Stimulated activated naive B cell treated with anti-CD40 and anti-IgM and Interleukin-4, amounts not matched to agents 10 μg/mL and 1 μg/mL and 100 μg/mL, for 72 hours (primary cell): Measurements from ENCODE around the gene TMEM167B.

ENCODE experiments used
- ATAC-seq, 2 donors: fragments of 150-1000 bp; cut with Tn5 transposase; replicated peaks; 2 replicates each; pipeline ENCODE4 v1.10.0; 2021; ENCODE audit warnings: moderate library complexity in 1 of 2
- DNase-seq: peaks from one replicate; pipeline ENCODE4 v3.0.0; 2021
- H3K27ac Mint-ChIP-seq: one replicate; pipeline ENCODE4 v1.8.0; 2022; ENCODE audit warnings: mild to moderate bottlenecking, mixed read lengths
- H3K27me3 Mint-ChIP-seq, 2 donors: one replicate each; pipeline ENCODE4 v1.8.0; 2022; ENCODE audit warnings: mixed read lengths in 2 of 2
- H3K36me3 Mint-ChIP-seq, 2 donors: one replicate each; pipeline ENCODE4 v1.8.0; 2022; ENCODE audit warnings: mixed read lengths in 2 of 2, mild to moderate bottlenecking in 1 of 2
- H3K4me1 Mint-ChIP-seq, 2 donors: one replicate each; pipeline ENCODE4 v1.8.0; 2022; ENCODE audit warnings: mixed read lengths in 2 of 2, mild to moderate bottlenecking in 1 of 2
- H3K4me3 Mint-ChIP-seq, 2 donors: one replicate each; pipeline ENCODE4 v1.8.0; 2022; ENCODE audit warnings: mild to moderate bottlenecking in 2 of 2, mixed read lengths in 2 of 2, moderate library complexity in 1 of 2
- H3K9me3 Mint-ChIP-seq, 2 donors: one replicate each; pipeline ENCODE4 v1.8.0; 2022; ENCODE audit warnings: mixed read lengths in 2 of 2, mild to moderate bottlenecking in 1 of 2

TMEM167B gene

GRCh38 chr1:109091839-109092193 lies 1.3 kb downstream of the TMEM167B start:
- peaks cover 11 to 25% of the 10 kb centered on the region in 2 donors for H3K4me1 Mint-ChIP-seq
- no peaks in the 10 kb centered on the region for H3K27me3 Mint-ChIP-seq
- no peaks in the 10 kb centered on the region for H3K9me3 Mint-ChIP-seq
- no peak for DNase-seq
- H3K27ac Mint-ChIP-seq = peak overlapping the region; percentile 93
- peaks cover 13 to 20% of the 10 kb centered on the region in 2 donors for H3K36me3 Mint-ChIP-seq
- H3K4me3 Mint-ChIP-seq = peak overlapping the region; percentile 92 to 96
- peak in 1 of 2 donors; percentile 16 for ATAC-seq

GRCh38 chr1:109094377-109094803 lies 3.8 kb downstream of the TMEM167B start:
- peaks cover 13 to 15% of the 10 kb centered on the region in 2 donors for H3K36me3 Mint-ChIP-seq
- no peak overlapping the region for H3K27ac Mint-ChIP-seq
- H3K4me3 Mint-ChIP-seq = no peak overlapping the region
- H3K27me3 Mint-ChIP-seq = no peaks in the 10 kb centered on the region
- DNase-seq (no peak), ATAC-seq (no peak)
- no peaks in the 10 kb centered on the region for H3K9me3 Mint-ChIP-seq
- peaks cover 10 to 25% of the 10 kb centered on the region in 2 donors for H3K4me1 Mint-ChIP-seq

DNA sequence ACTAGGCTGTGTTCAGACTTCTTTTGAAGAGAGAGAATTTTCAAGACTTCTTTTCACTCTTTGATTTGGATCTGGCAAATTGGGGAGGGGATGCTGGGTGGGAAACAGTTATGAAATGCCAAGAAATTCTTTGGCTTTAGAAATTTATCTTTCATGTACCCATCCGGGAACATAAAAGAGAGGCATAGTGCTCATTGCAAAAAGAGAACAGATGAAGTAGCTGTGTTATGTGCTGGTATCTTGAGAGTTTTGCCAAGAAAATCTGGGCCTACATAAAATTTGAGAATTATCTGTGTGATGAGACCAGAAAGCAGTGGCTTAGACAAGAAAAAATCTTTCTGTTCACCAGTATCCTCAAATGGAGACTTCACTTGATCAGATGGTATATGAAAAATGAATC lies 4.3 kb downstream of the TMEM167B start:
- ATAC-seq = no peak
- Mint-ChIP-seq H3K36me3 (peaks cover 12 to 13% of the 10 kb centered on the region in 2 donors), H3K27me3 (peaks cover 0 to under 1% of the 10 kb centered on the region in 2 donors), H3K4me3 (no peak overlapping the region), H3K27ac (no peak overlapping the region), H3K4me1 (peaks cover 11 to 26% of the 10 kb centered on the region in 2 donors), H3K9me3 (no peaks in the 10 kb centered on the region)
- DNase-seq = no peak

DNA sequence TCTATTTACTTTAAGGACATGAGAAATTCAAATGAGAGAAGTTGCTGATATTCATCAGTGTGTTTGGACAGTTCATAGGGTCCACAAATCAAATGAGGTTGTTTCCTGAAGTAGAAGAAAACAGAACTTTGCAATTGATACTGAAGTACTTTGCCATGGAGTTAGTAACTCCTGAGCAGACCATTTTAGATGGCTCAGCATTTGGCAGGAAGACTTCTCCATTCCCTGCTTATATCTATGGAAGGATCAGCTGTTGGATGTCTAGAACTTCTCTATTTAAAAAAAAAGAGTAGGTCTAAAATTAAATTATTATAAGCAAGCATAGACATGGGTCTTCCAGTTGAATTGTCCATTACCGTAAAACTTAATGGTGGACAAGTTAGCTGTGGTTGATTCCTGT lies 5.1 kb downstream of the TMEM167B start:
- Mint-ChIP-seq H3K27me3 (peaks cover 0 to 3% of the 10 kb centered on the region in 2 donors), H3K4me3 (no peak overlapping the region), H3K27ac (no peak overlapping the region), H3K9me3 (no peaks in the 10 kb centered on the region), H3K36me3 (peaks cover 10 to 12% of the 10 kb centered on the region in 2 donors), H3K4me1 (peaks cover 11 to 24% of the 10 kb centered on the region in 2 donors)
- DNase-seq = no peak
- ATAC-seq = no peak

- peaks cover 0 to 3% of the 10 kb centered on the region in 2 donors for H3K27me3 Mint-ChIP-seq
Measured at GRCh38 chr1:109096120-109096519, 5.6 kb downstream of the TMEM167B start.

GRCh38 chr1:109099938-109100773 lies 9.6 kb downstream of the TMEM167B start:
- no peaks in the 10 kb centered on the region for H3K9me3 Mint-ChIP-seq
- DNase-seq (peak; percentile 96), ATAC-seq (peak; percentile 92 to 93)
- H3K4me1 Mint-ChIP-seq = peaks cover 4 to 16% of the 10 kb centered on the region in 2 donors
- peaks cover 0 to 3% of the 10 kb centered on the region in 2 donors for H3K27me3 Mint-ChIP-seq
- H3K4me3 Mint-ChIP-seq = peak overlapping the region; percentile 95 to 97
- peak overlapping the region; percentile 99 for H3K27ac Mint-ChIP-seq
- H3K36me3 Mint-ChIP-seq = peaks cover 12 to 25% of the 10 kb centered on the region in 2 donors

More at GRCh38 chr1:109096120-109096519, 5.6 kb downstream of the TMEM167B start:
- Mint-ChIP-seq H3K27ac (no peak overlapping the region), H3K4me1 (peaks cover 11 to 29% of the 10 kb centered on the region in 2 donors), H3K9me3 (no peaks in the 10 kb centered on the region), H3K4me3 (no peak overlapping the region), H3K36me3 (peaks cover 14 to 15% of the 10 kb centered on the region in 2 donors)
- no peak for ATAC-seq
- DNase-seq = no peak

GRCh38 chr1:109104364-109105151 lies 14.0 kb downstream of the TMEM167B start:
- H3K36me3 Mint-ChIP-seq = peaks cover 11 to 25% of the 10 kb centered on the region in 2 donors
- H3K4me1 Mint-ChIP-seq = peaks cover 7 to 22% of the 10 kb centered on the region in 2 donors
- H3K27me3 Mint-ChIP-seq = peaks cover 0 to 3% of the 10 kb centered on the region in 2 donors
- no peaks in the 10 kb centered on the region for H3K9me3 Mint-ChIP-seq
- DNase-seq (no peak), ATAC-seq (no peak)
- no peak overlapping the region for H3K4me3 Mint-ChIP-seq
- no peak overlapping the region for H3K27ac Mint-ChIP-seq

- no peak overlapping the region for H3K4me3 Mint-ChIP-seq
- H3K36me3 Mint-ChIP-seq = peaks cover 8 to 18% of the 10 kb centered on the region in 2 donors
- no peak for DNase-seq
- peaks cover 0 to 4% of the 10 kb centered on the region in 2 donors for H3K27me3 Mint-ChIP-seq
- peaks cover 10 to 19% of the 10 kb centered on the region in 2 donors for H3K4me1 Mint-ChIP-seq
- no peak for ATAC-seq
- H3K9me3 Mint-ChIP-seq = no peaks in the 10 kb centered on the region
- no peak overlapping the region for H3K27ac Mint-ChIP-seq
Measured at GRCh38 chr1:109105881-109106280, 15.3 kb downstream of the TMEM167B start.

GRCh38 chr1:109107785-109108184 lies 17.2 kb downstream of the TMEM167B start:
- no peak for DNase-seq
- Mint-ChIP-seq H3K9me3 (no peaks in the 10 kb centered on the region), H3K36me3 (peaks cover 5 to 10% of the 10 kb centered on the region in 2 donors), H3K4me1 (peaks cover 14 to 21% of the 10 kb centered on the region in 2 donors), H3K4me3 (no peak overlapping the region), H3K27me3 (peaks cover 2 to 7% of the 10 kb centered on the region in 2 donors), H3K27ac (no peak overlapping the region)
- no peak for ATAC-seq

DNA sequence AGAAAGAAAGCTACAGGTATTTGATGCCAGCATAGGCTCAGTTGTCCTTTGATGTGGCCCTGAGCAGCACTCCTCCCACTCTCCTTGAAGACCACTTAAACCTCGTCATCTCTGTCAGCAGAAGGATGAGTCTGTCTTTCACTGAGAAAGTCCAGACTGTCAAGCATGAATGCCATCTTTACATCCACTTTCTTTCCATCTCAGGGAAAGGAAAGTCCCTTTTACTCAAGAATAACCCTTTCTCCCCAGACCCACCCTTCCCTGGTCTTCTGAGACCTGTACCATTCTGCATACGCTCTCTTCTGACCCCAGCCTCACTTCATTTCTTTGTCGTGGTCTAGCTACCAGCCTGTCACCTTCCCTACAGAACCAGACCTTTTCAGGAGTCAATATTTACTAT lies 19.3 kb downstream of the TMEM167B start:
- no peaks in the 10 kb centered on the region for H3K9me3 Mint-ChIP-seq
- peaks cover 27 to 39% of the 10 kb centered on the region in 2 donors for H3K4me1 Mint-ChIP-seq
- no peak overlapping the region for H3K27ac Mint-ChIP-seq

DNA sequence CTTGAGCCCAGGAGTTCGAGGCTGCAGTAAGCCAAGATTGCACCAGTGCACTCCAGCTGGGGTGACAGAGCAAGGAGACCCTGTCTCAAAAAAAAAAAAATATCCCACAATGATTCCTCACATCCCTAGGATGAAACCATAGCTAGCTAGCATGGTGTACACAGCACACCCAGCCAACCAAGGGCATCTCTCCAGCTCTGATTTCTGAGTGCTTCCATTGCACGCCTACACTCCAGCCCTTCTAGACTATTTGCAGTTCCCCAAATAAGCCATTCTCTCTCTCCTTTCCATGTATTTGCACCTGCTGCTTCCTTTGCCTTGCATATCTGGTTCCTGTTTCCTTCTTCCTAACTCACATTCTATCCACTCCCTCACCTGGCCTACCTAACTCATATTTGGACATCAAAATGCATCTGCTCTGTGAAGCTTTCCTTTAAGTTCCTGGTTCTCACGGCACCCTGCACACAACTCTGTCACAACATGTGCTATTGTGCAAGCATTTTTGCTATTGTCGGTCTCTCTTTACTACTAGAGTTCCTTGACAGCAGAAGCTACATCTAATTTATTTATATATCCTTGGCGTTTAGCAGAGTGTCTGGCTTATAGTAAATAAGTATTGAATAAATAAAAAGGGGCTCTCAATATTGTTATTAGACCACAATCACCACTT lies 21.0 kb downstream of the TMEM167B start:
- peaks cover 20 to 28% of the 10 kb centered on the region in 2 donors for H3K27me3 Mint-ChIP-seq
- peaks cover 26 to 32% of the 10 kb centered on the region in 2 donors for H3K4me1 Mint-ChIP-seq
- ATAC-seq (no peak), DNase-seq (no peak)
- H3K9me3 Mint-ChIP-seq = no peaks in the 10 kb centered on the region
- H3K4me3 Mint-ChIP-seq = no peak overlapping the region
- H3K27ac Mint-ChIP-seq = no peak overlapping the region
- H3K36me3 Mint-ChIP-seq = no peaks in the 10 kb centered on the region

More for the DNA sequence above, 19.3 kb downstream of the TMEM167B start:
- no peak for DNase-seq
- no peaks in the 10 kb centered on the region for H3K36me3 Mint-ChIP-seq
- ATAC-seq = no peak
- peaks cover 18% of the 10 kb centered on the region in 2 donors for H3K27me3 Mint-ChIP-seq
- H3K4me3 Mint-ChIP-seq = no peak overlapping the region

- peak overlapping the region; percentile 92 for H3K27ac Mint-ChIP-seq
- H3K36me3 Mint-ChIP-seq = no peaks in the 10 kb centered on the region
- peaks cover 26 to 32% of the 10 kb centered on the region in 2 donors for H3K4me1 Mint-ChIP-seq
- no peaks in the 10 kb centered on the region for H3K9me3 Mint-ChIP-seq
- peak; percentile 36 to 42 for ATAC-seq
- no peak for DNase-seq
- peak overlapping the region; percentile 83 for H3K4me3 Mint-ChIP-seq
- peaks cover 20 to 28% of the 10 kb centered on the region in 2 donors for H3K27me3 Mint-ChIP-seq
Measured at GRCh38 chr1:109112056-109112651, 21.6 kb downstream of the TMEM167B start.

DNA sequence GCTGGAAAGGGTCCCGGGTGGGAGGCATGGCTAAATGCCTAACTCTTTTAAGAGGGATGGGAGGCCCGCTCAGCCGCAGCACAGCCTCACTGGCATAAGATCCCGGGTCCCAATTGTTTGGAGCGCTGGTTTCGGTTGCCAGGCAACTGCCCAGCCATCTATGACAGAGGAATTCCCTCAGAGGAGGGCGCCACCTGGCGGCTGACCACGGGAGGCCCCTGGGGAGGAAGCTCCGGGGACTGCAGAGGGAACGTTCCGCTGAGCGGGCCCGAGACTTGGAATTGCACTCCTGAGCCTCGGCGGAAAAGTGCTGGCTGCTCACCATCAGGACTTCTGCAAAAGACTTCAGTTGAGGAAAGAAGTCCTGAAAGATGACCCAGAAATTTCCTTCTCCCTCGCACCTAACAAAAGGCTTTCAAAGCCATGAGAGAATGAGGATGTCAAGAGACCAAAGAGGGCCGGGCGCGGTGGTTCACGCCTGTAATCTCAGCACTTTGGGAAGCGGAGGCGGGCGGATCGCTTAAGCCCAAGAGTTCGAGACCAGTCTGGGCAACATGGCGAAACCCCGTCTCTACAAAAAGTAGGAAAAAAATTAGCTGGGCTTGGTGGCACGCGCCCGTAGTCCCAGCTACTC lies 22.2 kb downstream of the TMEM167B start:
- Mint-ChIP-seq H3K4me3 (peak overlapping the region; percentile 83), H3K9me3 (no peaks in the 10 kb centered on the region), H3K27me3 (peaks cover 20 to 33% of the 10 kb centered on the region in 2 donors), H3K36me3 (no peaks in the 10 kb centered on the region), H3K27ac (peak overlapping the region; percentile 92), H3K4me1 (peaks cover 26 to 32% of the 10 kb centered on the region in 2 donors)
- DNase-seq = peak; percentile 71
- ATAC-seq = peak; percentile 69 to 72
